Loucy (cell line): ENCODE data around the gene OGFOD3.

ENCODE experiments used
- H2AFZ ChIP-seq: fragments of 200-600 bp; sonication (generic); 2 replicates; pipeline ENCODE4 v1.6.0; 2016; ENCODE audit warnings: antibody characterized with exemption, mild to moderate bottlenecking, low read length, moderate library complexity
- H3F3A ChIP-seq: fragments of 200-600 bp; 2 replicates; pipeline ENCODE4 v1.6.0; 2016; ENCODE audit warnings: antibody characterized with exemption, low read depth, mild to moderate bottlenecking
- H3K27me3 ChIP-seq: fragments of 200-600 bp; sonication (generic); 2 replicates; pipeline ENCODE4 v1.6.1; 2014; ENCODE audit warnings: low read length, mild to moderate bottlenecking; ENCODE audit not compliant: insufficient read depth, poor library complexity, severe bottlenecking
- H3K36me3 ChIP-seq: fragments of 200-600 bp; sonication (generic); 2 replicates; pipeline ENCODE4 v1.6.1; 2016; ENCODE audit warnings: low read length; ENCODE audit not compliant: insufficient read depth
- H3K4me1 ChIP-seq: fragments of 200-600 bp; sonication (generic); 2 replicates; pipeline ENCODE4 v1.5.1; 2014; ENCODE audit warnings: low read length, mild to moderate bottlenecking; ENCODE audit not compliant: insufficient read depth, poor library complexity, severe bottlenecking
- H3K4me2 ChIP-seq: fragments of 200-600 bp; sonication (generic); 2 replicates; pipeline ENCODE4 v1.6.0; 2014; ENCODE audit warnings: antibody characterized with exemption, low read length, low read depth, mild to moderate bottlenecking; ENCODE audit not compliant: poor library complexity, severe bottlenecking
- H3K4me3 ChIP-seq: fragments of 200-600 bp; sonication (generic); 2 replicates; pipeline ENCODE4 v1.5.1; 2014; ENCODE audit warnings: low read length, mild to moderate bottlenecking, mixed read lengths; ENCODE audit not compliant: poor library complexity, severe bottlenecking
- H3K79me2 ChIP-seq: fragments of 200-600 bp; sonication (generic); 2 replicates; pipeline ENCODE4 v1.6.1; 2014; ENCODE audit warnings: low read length; ENCODE audit not compliant: insufficient read depth
- H3K9ac ChIP-seq: fragments of 200-600 bp; sonication (generic); 2 replicates; pipeline ENCODE4 v1.6.0; 2014; ENCODE audit warnings: mild to moderate bottlenecking, low read depth, low read length, moderate library complexity; ENCODE audit not compliant: poor library complexity, severe bottlenecking
- H3K9me2 ChIP-seq: fragments of 200-600 bp; sonication (generic); replicated peaks from 2 replicates; pipeline ENCODE4 v1.6.1; 2016; ENCODE audit warnings: low read depth, low read length, mixed read lengths
- H3K9me3 ChIP-seq: fragments of 200-600 bp; sonication (generic); 2 replicates; pipeline ENCODE4 v1.6.1; 2014; ENCODE audit warnings: mild to moderate bottlenecking, antibody characterized with exemption, low read length, low read depth; ENCODE audit not compliant: insufficient read depth
- H4K20me1 ChIP-seq: fragments of 200-600 bp; sonication (generic); 2 replicates; pipeline ENCODE4 v1.6.0; 2014; ENCODE audit warnings: antibody characterized with exemption, low read length, mild to moderate bottlenecking; ENCODE audit not compliant: insufficient read depth, poor library complexity, severe bottlenecking
- EZH2phosphoT487 ChIP-seq: fragments of 200-600 bp; IDR thresholded peaks from 2 replicates; pipeline ENCODE4 v1.6.1; 2018; ENCODE audit warnings: antibody characterized with exemption, mild to moderate bottlenecking, moderate library complexity, borderline replicate concordance
- TF ChIP-seq, protein P1 (sequence below): fragments of 200-600 bp; sonication (generic); conservative IDR thresholded peaks from 2 replicates; pipeline ENCODE4 v1.5.1; 2014; ENCODE audit warnings: mild to moderate bottlenecking, antibody characterized with exemption, low read length

Gene OGFOD3

DNA sequence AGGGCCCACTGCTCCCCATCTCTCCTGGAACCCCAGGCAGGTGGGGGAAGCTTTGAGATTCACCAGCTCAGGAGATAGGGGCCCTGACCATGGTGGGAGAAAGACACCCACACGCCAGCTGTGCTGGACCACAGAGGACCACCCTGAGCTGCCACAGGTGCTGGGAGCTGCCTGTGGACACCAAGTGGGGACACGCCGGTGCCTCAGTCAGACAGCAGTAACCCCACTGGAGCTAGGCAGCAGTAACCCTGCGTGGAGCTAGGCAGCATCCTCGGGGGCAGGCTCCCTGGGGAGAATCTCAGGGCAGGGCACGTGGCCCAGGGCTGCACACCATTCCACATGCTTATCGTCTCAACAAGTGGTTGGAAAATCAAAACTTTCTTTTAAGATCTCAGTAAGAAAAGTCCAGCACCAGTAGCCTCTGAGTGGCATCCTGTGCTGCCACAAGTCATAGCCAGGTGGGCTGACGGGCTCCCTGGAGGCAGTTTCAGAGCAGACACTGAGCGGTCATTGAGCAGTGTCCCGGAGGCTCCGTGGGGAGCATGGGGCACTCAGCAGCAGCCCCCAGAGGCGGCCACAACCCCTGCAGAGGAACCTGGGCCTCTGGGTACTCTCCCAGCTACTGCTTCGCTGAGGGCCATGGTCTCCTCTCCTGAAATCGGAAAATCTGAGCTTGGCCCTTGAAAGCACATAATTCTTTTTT, 8.2 kb downstream of the OGFOD3 start:
- Histone ChIP-seq H3K4me1 (peaks cover 7% of the 10 kb centered on the region), H3K4me2 (no peak overlapping the region), H3K9ac (no peak overlapping the region)

GRCh38 chr17:82408938-82409318, 9.5 kb downstream of the OGFOD3 start:
- Histone ChIP-seq H3K4me3 (no peak overlapping the region), H3F3A (no peaks in the 10 kb centered on the region), H3K36me3 (peaks cover 4% of the 10 kb centered on the region; the same call in 1 of the 2 replicates), H3K4me1 (peaks cover 7% of the 10 kb centered on the region), H3K27me3 (no peaks in the 10 kb centered on the region), H2AFZ (no peak overlapping the region), H3K4me2 (no peak overlapping the region), H3K9me3 (no peaks in the 10 kb centered on the region), H3K79me2 (peaks cover 7% of the 10 kb centered on the region; the same call in 1 of the 2 replicates), H3K9me2 (no peaks in the 10 kb centered on the region), H3K9ac (no peak overlapping the region), H4K20me1 (no peaks in the 10 kb centered on the region)
- TF ChIP-seq EZH2phosphoT487: no peak
- TF ChIP-seq, protein P1, sequence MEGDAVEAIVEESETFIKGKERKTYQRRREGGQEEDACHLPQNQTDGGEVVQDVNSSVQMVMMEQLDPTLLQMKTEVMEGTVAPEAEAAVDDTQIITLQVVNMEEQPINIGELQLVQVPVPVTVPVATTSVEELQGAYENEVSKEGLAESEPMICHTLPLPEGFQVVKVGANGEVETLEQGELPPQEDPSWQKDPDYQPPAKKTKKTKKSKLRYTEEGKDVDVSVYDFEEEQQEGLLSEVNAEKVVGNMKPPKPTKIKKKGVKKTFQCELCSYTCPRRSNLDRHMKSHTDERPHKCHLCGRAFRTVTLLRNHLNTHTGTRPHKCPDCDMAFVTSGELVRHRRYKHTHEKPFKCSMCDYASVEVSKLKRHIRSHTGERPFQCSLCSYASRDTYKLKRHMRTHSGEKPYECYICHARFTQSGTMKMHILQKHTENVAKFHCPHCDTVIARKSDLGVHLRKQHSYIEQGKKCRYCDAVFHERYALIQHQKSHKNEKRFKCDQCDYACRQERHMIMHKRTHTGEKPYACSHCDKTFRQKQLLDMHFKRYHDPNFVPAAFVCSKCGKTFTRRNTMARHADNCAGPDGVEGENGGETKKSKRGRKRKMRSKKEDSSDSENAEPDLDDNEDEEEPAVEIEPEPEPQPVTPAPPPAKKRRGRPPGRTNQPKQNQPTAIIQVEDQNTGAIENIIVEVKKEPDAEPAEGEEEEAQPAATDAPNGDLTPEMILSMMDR: no peak

More for the DNA sequence above, 8.2 kb downstream of the OGFOD3 start:
- H3K36me3 ChIP-seq: no peaks in the 10 kb centered on the region; the same call in 1 of the 2 replicates
- peaks cover 11% of the 10 kb centered on the region; the same call in 1 of the 2 replicates for H3K79me2 ChIP-seq
- no peaks in the 10 kb centered on the region for H3K27me3 ChIP-seq
- TF ChIP-seq, protein P1: no peak
- no peak for TF ChIP-seq EZH2phosphoT487
- H4K20me1 ChIP-seq: peaks cover 6% of the 10 kb centered on the region
- no peaks in the 10 kb centered on the region for H3K9me2 ChIP-seq
- H3K9me3 ChIP-seq: no peaks in the 10 kb centered on the region
- H3K4me3 ChIP-seq: no peak overlapping the region
- no peak overlapping the region for H2AFZ ChIP-seq
- H3F3A ChIP-seq: no peaks in the 10 kb centered on the region

GRCh38 chr17:82408288-82408937, 10.0 kb downstream of the OGFOD3 start:
- H3F3A ChIP-seq: no peaks in the 10 kb centered on the region
- H3K4me2 ChIP-seq: no peak overlapping the region

More at GRCh38 chr17:82408288-82408937, 10.0 kb downstream of the OGFOD3 start:
- no peaks in the 10 kb centered on the region for H3K27me3 ChIP-seq
- H2AFZ ChIP-seq: no peak overlapping the region
- H3K36me3 ChIP-seq: peaks cover 4% of the 10 kb centered on the region; the same call in 1 of the 2 replicates
- H3K4me1 ChIP-seq: peaks cover 7% of the 10 kb centered on the region
- H4K20me1 ChIP-seq: no peaks in the 10 kb centered on the region
- H3K4me3 ChIP-seq: no peak overlapping the region
- TF ChIP-seq EZH2phosphoT487: no peak
- TF ChIP-seq, protein P1: no peak
- no peaks in the 10 kb centered on the region for H3K9me2 ChIP-seq
- H3K9ac ChIP-seq: no peak overlapping the region
- peaks cover 7% of the 10 kb centered on the region; the same call in 1 of the 2 replicates for H3K79me2 ChIP-seq
- H3K9me3 ChIP-seq: no peaks in the 10 kb centered on the region
